Inflammatory macrophage treated with lipopolysaccharide for 1 hour (primary cell): ENCODE measurements around the gene ANXA2R.
"Not testable (repeated sequence)": the region's sequence is repeated elsewhere in the genome, so short reads cannot be mapped to it uniquely, and the experiment has no call there.

Experiments used
- DNase-seq, 2 donors: peaks; one replicate each; pipeline ENCODE4 v3.0.0-alpha.2; 2020 to 2022

The ANXA2R gene

DNA sequence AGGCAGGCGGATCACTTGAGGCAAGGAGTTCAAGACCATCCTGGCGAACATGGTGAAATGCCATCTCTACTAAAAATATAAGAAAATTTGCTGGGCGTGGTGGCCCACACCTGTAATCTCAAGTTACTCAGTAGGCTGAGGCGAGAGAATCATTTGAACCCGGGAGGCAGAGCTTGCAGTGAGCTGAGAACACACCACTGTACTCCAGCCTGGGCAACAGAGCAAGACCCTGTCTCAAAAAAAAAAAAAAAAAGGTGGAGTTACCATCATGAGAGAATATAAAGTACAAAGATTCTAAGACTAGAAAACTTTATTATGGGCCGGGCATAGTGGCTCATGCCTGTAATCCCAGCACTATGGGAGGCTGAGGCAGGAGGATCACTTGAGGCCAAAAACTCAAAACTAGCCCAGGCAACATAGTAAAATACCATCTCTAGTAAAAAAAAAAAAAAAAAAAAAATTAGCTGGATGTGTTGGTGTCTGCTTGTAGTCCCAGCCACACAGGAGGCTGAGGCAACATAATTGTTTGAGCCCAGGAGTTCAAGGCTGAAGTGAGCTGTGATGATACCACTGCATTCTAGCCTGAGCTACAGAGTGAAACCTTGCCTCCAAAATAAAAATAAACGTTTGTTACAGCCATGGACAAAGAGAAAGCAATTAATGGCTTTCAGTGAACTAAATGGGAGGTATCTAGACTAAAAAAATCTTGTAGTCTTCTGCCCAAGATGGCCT lies 12.9 kb downstream of the ANXA2R start:
- no peak for DNase-seq

DNA sequence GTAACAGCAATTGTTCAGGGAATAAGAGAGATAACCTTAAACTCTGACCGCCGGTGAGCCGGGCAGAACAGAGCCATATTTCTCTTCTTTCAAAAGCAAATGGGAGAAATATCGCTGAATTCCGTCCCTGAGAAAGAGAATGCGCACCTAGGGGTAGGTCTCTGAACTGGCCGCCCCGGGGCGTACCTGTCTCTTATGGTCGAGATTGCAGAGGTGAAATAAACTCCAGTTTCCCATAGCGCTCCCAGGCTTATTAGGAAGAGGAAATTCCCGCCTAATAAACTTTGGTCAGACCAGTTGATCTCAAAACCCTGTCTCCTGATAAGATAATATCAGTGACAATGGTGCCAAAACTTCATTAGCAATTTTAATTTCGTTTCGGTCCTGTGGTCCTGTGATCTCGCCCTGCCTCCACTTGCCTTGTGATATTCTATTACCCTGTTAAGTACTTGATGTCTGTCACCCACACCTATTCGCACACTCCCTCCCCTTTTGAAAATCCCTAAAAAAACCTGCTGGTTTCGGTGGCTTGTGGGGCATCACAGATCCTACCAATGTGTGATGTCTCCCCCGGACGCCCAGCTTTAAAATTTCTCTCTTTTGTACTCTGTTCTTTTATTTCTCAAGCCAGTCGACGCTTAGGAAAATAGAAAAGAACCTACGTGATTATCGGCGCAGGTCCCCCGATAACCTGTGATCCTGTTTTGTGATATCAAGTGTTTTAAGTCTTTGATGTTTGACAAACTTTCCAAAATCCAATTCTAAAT lies 14.8 kb downstream of the ANXA2R start:
- not testable (repeated sequence) for DNase-seq

DNA sequence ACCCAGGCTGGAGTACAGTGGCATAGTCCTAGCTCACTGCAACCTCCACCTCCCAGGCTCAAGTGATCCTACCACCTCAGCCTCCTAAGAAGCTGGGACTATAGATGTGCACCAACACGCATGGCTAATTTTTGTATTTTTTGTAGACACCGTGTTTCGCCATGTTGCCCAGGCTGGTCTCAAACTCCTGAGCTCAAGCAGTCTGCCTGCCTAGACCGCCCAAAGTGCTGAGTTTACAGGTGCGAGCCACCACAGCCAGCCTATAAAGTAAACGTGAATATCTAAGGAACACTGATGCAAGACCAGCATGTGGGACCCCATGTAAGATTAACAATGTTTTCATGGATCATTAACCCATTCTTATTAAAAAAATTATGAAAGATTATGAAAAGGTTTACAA lies 15.9 kb downstream of the ANXA2R start:
- DNase-seq, result no peak

DNA sequence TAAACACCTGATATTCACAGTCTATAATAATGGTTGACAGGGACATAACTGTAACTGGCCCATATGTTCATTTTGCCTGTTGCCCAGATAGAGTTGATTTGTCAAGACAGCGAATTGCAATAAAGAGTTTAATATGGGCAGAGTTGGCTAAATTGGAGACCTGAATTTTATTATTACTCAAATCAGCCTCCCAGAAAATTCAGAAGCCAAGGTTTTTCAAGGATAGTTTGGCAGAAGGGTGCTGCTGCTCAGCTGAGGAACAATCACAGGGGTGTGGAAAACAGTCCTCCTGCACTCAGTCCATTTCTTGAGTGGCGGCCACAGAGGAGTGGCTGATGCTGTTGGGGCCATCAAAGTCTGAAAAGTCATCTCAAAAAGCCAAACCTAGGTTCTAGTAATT lies 19.0 kb downstream of the ANXA2R start:
- DNase-seq, result no peak

DNA sequence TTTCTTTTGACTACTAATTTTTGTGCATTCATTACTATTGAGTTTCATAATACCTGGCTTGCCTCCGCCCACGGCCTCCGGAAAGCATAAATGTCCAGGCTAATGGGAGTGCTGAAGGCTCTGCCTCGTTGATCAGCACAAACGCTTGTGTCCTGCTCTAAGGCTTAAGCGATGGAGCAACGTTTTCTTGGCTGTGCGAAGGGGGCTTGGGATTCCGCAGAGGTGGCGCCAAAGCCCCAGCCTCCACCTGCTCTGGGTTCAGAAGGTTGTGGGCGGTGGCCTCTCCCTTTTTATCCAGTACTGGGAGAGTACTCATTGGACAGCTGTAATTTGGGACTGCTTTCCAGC lies 19.7 kb downstream of the ANXA2R start:
- no peak for DNase-seq

DNA sequence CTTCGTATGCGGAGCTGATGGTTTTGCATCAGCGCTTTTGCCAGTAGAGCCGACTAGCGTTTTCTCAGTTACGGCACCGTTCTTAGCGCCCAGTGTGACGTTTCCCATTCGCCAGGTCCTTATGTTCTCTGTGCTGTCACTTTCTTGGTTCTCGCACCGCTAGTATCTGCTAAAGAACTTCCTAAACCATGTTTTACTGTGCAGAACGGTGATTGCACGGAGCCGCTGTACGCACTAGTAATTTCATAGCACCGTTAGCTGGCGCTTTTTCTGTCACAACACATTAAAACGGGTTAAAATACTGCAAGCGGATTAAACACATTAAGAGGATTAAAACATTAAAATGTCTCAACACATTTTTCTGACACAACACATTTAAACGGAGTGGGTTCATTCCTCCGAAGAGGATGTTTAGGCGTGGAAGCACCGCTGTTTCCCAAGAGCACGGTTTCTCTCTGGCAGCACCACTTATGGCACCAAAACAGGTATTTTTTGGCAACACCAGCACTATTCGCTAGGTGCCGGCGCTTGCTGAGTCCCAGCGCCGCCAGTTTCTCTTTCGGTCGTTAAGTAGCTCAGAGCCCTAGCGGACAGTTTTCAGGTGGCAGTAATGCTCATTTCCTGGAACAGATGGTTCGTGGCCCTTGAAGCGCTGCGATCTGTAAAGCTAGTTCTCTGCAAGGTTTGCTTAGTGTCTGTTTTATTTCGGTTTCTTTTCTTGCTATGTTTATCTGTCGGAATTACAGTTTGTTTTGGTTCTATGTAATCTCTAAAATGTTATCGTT lies 20.3 kb downstream of the ANXA2R start:
- DNase-seq, result peak; percentile 83 to 84

DNA sequence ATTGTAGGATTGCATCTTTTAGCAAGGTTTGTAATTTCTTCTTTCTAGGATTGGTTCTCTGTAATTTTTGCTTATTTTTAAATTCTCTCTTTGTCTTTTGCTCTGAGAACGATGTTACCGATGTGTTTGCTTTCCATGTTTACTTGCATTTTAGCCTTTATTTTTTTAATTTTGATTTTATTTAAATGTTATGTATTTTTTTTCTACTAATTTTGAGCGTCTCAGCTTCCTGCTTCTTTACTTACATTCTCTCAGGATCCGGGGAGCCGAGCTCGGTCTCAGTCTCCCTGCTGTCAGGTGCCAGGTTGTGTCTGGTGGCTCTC lies 20.9 kb downstream of the ANXA2R start:
- no peak for DNase-seq

DNA sequence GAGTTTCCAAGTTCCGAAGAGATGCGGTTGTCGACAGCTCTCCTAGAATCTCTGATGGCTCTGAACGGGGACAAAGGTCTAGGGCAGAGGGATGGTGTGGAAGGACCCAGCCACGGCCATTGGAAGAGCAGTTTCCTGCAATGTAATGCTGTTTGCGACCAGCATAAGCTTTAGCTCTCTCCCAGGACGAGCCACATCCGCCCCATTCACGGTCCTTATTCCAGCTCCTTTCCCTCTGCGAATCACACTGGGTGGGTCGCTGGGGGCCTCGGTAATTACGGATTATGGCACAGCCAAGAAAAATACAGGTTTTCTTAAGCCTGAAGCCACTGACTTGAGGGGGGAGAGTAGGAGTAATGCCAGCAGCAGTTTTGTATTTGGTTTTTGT lies 22.7 kb downstream of the ANXA2R start:
- no peak for DNase-seq

DNA sequence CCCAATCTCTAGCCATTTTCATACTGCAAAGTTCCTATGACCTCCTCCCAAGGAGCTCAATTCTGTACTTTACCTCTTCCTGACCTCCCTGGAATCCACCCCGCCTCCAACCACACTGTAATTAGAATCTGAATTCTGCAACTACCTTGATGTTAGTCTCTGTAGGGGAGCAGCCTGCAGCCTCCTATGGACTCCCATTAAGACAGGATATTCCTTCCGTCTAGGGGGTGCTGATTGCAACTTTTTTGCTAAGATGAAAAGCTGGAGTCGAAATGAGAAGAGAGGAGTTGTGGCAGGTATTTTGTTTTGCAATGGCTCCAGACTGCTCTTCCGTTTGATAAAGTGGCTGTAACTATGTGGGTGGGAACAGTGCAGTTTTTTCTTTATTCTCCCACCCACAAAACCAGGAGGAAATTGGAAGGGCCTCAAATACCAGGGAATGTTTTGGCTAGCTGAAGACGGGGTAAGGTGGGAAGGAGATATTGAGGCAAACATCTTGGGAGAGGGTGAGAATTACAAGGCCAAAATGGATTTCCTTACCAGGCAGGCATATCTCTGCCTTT lies 23.8 kb downstream of the ANXA2R start:
- DNase-seq, result no peak

DNA sequence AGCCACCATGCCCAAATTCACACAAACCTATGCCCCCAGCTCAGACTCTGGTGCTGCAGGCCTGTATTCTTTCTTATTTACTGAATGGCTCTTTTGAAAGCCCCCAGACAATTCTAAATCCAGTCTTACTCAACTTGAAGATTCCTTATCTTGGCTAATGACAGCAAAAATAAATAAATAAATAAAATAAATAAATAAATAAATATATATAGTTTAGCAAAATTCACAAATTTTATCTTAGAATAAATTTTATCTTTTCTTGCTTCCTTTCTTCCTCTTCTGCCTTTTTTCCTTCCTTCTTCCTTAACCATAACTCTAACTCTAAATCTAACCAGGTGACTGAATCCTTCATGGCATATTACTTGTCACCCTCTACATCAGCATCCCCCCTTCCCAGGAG lies 25.6 kb downstream of the ANXA2R start:
- no peak for DNase-seq

DNA sequence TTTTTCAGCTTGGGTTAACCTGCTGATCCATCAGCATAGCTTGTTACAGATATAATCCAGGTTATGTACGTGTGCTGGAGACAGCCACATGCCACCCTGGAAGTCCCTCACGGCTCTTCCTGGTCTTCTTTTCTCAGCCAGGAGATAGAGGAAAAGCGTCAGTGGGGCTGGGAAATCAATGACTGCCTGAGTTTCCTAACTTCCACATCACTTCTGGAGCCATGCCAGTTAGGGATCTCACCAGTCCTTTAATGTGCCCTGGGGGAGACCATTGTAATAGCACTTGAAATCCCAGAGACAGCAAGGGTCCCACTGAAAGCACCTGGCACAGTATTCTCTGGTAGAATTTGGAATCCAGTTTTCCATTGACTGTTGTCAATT lies 29.2 kb downstream of the ANXA2R start:
- peak in 1 of 2 donors; percentile 25 for DNase-seq

DNA sequence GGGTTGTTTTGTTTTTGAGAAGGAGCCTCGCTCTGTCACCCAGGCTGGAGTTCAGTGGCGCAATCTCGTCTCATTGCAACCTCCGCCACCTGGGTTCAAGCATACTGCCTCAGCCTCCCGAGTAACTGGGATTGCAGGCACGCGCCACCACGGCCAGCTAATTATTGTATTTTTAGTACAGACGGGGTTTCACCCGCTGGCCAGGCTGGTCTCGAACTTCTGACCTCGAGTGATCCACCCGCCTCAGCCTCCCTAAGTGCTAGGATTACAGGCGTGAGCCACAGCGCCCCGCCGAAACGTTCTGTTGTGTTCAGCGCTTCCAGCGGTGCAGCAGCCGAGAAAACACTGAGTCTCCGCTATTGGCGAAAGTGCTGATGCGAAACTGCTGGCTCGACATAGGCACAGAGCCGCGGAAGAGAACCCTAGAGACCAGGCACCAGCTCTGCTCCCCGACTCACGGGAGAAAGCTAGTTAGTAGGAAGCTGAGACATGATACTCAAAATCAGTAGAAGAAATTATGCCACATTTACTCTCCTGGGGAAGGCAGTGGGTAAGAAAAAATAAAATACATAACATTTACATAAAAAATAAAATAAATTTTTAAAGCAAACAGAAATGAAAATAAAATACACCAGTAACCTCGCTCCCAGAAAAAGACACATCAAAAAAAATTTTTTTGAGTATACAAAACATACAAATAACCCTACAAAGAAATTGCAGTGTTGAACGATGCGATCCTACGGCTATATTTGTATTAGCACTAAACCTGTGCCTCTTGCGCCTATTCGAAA lies 31.6 kb downstream of the ANXA2R start:
- peak; percentile 87 to 92 for DNase-seq

DNA sequence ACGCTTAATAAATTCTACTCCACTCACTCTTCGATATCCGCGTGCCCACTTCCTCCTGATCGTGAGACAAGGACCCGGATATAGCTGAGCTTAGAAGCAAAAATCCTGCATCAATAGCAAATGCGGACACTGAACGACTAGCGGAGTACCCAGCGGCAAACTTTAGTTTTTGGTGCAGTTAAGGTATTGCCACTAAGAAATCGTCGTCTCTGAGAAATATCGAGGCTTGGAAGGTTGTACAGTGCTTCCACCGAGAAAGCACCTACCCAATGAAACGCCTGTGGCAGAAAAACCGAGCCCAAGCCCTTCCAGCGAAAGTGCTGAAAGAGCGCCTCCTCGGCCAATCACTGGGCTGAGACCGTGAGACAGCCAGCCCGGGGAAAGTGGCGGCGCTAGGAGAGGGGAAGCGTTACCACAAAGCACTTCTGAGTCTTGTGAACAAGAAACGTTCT lies 32.2 kb downstream of the ANXA2R start:
- DNase-seq, result peak; percentile 65 to 76

DNA sequence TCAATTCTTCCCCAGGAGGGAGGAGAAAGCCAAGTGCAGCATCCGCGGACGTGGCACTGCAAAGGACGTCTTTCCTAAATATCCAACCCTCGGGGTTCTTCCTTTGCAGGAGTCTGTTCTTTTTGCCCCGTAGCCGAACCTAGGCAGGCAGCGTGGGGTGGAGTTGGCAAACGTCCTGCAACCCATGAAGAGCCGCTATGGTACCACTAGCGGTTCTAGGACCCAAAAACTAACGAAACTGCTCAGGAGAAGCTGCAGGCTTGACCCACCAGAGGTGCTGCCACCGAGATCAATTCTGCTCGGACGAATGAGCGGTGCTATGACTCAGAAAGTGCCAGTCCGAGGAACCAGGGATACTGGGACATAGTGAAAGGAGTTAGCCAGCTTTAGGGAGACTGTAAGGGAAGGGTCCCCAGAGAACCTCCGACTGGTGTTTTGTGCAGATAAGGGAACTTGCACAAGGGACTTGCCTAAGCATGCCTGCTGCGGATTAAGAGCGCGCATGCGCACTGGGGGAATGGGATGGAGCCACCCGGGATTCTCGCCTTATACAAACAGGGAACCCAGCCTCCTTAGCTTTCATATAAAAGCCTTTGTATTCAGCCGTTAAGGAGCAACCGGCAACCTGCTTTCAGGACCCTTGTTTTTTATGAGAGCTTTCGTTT lies 32.7 kb downstream of the ANXA2R start:
- DNase-seq, result peak; percentile 81 to 91

DNA sequence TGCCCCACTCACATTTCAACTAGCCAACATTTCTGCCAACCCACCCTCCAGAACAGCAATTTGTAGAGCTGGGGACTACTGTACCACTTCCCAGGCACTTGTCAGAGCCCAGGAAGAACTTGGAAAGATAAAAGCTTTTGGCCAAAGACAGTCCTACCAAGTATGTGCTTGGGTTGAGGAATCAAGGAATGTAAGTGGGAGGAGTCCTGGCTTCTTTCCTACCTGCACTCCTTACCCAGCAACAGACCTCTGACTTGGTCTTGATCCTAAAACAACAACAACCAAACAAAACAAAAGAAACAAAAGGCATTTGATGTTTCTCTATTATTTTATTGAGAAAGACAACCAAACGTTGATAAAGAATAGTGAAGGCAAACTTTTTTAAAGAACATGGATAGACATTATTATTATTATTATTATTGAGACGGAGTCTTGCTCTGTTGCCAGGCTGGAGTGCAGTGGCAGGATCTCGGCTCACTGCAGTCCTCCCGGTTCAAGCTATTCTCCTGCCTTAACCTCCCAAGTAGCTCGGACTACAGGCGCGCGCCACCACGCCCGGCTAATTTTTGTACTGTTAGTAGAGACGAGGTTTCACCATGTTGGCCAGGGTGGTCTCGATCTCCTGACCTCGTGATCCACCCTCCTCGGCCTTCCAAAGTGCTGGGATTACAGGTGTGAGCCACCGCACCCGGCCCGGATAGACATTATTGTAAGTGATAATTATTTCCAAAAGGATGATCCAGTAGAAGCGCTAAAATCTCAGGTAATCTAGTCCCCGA lies 33.5 kb downstream of the ANXA2R start:
- no peak for DNase-seq

DNA sequence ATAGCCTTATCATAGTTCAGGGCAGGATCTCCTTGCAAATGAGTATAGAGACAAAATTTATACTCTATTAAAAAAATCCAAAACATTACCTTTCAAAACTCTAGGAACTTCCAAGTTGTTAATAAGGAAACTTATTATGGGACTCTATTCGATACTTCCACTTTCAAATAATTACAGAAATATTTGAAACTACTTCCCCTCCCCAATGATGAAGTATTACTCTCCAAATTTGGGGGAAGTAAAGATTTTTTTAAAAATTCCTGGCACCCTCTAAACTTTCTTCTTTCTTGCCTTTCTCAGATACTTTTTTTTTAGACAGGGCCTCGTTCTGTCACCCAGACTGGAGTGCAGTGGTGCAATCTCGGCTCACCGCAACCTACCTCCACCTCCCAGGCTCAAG lies 35.1 kb downstream of the ANXA2R start:
- DNase-seq, result peak in 1 of 2 donors; percentile 54

DNA sequence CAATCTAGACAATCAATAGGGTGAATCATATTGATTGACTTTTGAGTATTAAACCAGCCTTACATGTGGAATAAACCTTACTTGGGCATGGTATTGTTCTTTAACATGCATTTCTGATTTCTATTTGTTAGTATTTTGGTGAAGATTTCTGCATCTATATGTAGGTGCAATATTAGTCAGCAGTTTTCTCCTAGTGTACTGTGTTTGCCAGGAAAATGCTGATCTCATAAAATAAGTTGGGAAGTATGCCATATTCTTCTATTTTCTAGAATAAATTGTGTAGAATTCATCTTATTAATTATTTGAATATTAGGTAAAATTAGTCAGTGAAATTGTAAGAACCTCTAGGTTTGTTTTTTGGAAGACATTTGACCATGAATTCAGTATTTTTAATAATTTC lies 38.4 kb downstream of the ANXA2R start:
- DNase-seq, result no peak

DNA sequence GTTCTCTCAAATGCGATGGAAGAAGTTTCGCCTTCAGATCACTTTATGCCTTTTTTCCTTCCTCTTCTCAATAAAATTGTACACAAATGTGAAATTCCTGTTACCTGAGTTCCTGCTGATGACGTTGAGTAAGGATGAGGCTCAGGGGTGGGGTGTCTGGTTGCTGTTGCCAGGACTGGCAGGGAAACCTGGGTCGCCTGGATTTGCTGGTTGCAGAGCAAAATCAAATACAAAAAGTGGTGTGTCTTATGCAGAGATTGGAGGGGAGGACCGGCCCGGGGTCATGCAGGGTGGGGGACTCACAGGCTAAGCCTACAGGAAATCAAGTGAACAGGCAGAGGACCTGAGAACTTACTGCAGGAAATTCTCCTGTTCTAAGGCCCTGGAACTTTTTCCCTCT lies 39.2 kb downstream of the ANXA2R start:
- DNase-seq, result no peak

DNA sequence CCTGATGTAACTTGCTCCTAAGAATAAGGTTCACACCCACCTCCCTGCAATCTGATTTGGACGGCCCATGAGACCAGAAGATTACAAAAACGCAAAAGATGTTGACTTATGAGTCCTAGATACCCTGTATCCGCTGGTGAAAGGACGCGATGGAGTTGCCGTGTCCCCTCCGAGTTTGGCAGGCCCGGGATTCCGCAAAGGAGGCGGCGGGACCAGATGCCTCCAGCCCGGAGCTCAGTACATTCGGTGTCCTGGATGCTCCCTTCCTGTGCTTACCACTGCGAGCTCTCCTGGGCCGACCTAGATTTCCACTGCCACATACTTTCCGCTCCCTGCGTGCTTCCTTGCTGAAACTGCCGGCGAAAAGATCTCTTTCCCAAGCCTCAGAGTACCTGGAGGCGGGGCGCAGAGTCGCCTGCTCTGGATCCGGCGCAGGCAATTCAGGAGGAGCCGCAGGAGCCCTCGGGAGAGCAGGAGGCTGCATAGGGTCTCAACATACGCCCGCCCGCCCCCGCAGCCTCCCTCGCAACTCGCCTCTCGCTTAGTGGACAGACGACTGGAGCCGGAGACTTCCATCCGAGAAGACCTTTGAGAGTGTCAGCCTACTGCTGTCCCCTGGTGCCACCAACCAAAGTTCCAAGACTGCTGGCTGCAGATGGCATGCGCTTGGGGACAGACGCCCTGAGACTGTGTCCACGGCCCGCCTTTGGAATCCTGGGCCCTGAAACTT lies 39.8 kb downstream of the ANXA2R start:
- no peak for DNase-seq

DNA sequence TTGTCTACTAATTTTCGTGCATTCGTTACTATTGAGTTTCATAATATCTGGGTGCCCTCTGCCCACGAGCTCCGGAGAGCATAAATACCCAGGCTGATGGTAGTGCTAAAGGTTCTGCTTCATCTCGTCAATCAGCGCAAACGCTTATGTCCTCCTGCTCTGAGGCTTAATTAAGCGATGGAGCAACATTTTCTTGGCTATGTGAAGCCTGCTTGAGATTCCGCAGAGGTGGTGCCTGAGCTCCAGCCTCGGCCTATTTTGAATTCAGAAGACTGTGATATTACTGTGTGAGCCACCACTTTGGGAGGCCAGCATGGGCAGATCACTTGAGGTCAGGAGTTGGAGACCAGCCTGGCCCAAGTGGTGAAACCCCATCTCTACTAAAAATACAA lies 44.8 kb downstream of the ANXA2R start:
- no peak for DNase-seq
